Measurements from ENCODE around the gene DLG5.

Gene DLG5

GRCh38 chr10:77892021-77892739, 34.4 kb downstream of the DLG5 start:
- DNase-seq (ENCODE audit: low read depth in 2 of 2), result no peak

DNA sequence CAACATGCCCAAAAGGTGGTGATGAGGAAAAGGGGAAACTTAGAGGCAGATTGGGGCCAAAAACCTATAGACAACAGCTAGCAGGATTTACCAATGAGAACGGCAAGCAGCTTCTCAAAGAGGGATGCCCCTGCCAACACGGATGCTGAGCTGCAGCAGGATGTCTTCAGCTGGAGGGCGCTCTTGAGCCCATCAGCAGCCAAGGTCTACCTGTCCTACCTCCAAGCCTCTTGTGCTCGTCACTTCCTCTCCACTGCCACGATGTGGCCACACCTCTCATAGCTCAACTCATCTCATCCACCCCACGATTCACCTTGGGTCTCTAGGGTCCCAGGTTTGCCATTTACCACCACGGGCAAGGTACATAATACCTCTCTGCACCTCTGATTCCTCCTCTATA, 36.5 kb downstream of the DLG5 start:
- no peak for DNase-seq (ENCODE audit: low read depth in 2 of 2)

DNA sequence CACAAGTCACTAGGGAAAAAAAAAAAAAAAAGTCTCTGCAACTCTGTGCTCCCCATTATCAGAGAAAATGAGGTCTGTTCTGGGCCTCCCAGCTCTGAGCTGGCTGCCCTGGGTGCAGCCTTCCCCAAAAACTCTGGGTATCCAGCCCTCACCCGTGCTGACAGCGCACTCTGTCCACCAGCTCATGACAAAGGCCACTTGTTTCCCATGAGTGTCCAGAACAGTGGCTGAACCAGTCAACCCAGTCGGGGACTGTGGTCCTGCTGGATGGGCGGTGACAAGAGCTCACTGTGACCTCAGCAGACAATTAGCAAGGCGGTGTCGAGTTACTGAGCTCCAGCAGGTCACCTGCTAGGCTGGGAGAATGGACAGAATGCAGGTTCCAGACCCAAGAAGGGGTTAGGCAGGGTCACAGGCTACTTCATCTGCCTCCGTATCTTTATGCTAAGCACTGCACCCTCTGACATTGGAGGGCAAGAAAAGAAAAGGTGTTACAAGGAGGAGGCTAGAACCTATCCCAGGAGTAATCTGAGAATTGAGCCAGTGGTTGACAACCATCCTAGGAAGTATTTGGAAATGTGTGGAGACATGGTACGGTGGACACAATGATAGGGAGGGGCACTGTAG, 37.2 kb downstream of the DLG5 start:
- no peak for DNase-seq (ENCODE audit: low read depth in 2 of 2)

DNA sequence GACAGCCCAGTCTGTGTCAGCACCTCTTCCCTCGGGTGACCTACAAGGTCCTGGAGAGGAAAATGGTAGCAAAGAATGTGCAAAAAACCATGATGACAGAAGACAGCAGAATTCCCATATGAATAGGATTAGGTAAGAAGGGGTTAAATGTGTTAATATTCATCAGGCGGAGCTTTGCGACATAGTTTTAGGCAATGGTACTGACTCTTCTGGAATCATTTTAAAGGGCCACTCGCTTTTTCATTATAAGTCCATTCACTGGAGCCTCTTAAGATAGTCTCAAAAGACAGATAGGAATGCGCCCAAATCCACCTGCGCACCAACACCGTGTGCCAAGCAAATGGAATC, 38.2 kb downstream of the DLG5 start:
- no peak for DNase-seq (ENCODE audit: low read depth in 2 of 2)

DNA sequence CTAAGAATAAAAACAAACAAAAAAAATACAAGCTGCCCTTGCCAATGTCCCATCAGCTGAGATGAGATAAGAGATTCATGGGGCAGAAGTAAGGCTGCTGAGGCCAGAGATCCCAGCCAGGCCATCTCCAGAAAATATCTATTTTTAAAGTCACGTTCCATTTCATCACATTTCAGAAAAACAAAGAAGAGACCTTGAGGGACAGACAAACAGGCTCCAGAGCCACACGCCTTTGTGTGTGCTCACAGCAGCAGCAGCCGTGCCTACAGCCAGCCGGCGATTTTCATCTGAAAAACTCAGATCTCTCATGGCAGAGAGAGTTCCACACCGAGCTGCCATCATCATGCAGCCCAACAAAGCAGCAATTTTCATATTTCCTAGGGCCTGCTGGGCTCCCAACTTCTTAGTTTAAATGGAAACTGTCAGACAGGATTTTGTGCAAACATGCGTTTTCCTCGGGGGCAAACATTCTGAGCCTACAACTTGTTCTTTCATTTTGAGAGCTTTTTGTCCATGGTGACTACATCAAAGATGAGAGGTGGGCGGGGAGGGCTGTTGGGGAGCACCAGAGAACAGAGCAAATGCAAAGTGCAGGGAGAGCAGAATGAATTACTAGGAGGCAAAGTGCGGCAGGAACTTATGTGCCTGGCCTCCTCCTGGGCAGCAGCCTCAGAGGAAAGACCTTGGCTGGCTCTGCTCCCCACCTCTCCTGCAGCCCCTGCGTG, 38.8 kb downstream of the DLG5 start:
- DNase-seq (ENCODE audit: low read depth in 2 of 2), result no peak

DNA sequence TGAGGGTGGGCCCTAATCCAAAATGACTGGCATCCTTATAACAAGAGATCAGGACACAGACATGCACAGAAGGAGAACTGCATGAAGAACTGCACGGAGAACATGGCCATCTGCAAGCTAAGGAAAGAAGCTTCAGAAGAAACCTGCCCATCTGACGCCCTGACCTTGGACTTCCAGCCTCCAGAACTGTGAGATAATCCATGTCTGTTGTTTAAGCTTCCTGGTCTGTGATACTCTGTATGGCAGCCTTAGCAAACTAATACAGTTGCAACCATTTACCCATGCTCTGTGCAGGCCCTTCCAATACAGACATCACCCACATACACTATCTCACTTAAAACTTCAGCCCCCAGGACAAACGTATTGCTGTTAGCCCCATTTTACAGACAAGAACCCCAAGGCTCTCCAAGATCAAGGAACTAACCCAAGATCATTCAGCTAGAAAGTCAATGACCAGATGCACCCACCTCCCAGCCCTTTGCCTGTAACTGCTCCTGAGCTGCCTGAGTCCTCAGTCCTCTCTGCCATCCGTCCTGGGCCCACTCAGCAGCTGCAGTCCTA, 39.7 kb downstream of the DLG5 start:
- DNase-seq (ENCODE audit: low read depth in 2 of 2), result no peak

GRCh38 chr10:77884181-77884580, 42.4 kb downstream of the DLG5 start:
- DNase-seq (ENCODE audit: low read depth in 2 of 2), result no peak

- DNase-seq (ENCODE audit: low read depth in 2 of 2), result no peak
Measured at GRCh38 chr10:77881636-77882035, 44.9 kb downstream of the DLG5 start.

GRCh38 chr10:77881222-77881621, 45.3 kb downstream of the DLG5 start:
- no peak for DNase-seq (ENCODE audit: low read depth in 2 of 2)

DNA sequence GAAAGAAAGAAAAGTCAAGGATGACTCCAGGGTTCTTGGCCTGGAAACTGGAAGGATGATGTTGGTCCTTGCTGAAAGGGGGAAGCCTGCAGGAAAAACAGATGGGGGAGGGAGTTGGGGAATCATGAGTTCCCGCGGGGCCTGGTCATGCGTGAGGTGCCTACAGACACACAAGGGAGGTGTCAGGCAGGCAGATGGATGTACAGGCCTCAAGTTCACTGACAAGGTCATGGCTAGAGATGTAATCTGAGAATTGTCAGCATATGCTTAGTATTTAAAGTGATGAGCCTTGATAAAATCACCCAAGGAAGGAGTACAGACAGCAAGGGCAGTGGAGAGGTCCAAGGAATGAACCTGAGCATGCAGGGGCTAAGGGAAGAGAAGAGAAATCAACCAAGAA, 46.8 kb downstream of the DLG5 start:
- no peak for DNase-seq (ENCODE audit: low read depth in 2 of 2)

- DNase-seq (ENCODE audit: low read depth in 2 of 2), result no peak
Measured at GRCh38 chr10:77879065-77879464, 47.5 kb downstream of the DLG5 start.

DNA sequence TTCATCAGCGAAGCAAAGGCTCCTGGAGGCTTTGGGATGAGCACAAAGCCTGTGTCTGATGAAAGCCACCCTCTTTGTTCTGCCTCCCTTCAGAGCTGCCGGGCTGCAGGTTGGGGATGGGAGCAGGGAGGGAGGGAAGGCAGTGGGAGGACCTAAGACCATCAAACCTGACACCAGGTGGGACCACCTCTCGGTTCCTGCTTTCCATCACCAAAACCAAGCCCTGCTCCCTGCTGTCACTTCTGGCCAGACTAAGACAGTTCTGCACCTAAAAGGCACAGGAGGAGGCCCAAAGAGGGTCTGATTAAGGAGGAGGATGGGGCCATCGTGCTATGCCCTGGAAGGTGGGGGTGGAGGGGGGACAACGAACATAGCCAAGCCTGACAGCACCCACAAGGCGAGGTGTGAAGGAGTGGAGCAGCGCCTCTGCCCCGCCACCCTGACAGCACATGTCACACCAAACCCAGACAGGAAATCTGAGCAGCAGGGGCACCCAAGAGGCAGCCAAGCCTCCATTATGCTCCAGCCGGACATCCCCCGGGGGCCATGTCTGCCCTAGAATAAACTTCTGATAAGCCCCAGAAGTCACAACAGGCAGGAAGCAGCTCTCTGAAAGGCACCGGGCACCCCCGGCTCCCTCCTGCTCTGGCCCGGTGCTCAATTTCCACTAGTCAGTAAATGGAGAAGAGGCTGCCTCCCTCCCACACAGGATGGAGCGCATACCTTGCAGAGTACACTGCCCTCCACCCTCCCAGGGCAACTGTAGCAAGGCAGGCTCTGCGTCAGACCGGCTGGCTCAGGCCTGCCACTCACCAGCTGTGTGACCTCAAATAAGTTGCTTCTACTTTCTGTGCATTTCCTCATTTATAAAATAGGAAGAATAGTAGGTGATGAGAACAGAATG, 48.9 kb downstream of the DLG5 start:
- DNase-seq (ENCODE audit: low read depth in 2 of 2), result peak; percentile 15 to 55

DNA sequence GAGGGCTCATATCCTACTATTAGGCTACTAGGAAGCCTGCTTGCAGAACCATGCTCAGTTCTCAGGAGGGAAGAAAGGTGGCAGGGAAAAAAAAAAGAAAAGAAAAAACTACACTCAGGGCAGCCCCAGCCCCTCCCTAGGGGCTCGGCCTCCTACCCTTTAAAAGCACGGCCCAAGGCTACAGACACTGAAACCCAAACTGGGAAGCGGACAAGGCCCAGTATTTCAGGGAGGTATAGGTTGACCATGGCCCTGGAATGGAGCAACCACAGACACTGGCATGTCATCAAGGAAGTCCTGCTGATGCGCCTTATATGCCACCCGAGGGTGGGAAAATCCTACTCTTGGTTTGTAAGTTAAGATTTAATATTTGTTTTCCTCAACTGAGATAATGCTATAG, 50.8 kb downstream of the DLG5 start:
- no peak for DNase-seq (ENCODE audit: low read depth in 2 of 2)

- DNase-seq (ENCODE audit: low read depth in 2 of 2), result no peak
Measured at GRCh38 chr10:77874872-77875271, 51.7 kb downstream of the DLG5 start.

DNA sequence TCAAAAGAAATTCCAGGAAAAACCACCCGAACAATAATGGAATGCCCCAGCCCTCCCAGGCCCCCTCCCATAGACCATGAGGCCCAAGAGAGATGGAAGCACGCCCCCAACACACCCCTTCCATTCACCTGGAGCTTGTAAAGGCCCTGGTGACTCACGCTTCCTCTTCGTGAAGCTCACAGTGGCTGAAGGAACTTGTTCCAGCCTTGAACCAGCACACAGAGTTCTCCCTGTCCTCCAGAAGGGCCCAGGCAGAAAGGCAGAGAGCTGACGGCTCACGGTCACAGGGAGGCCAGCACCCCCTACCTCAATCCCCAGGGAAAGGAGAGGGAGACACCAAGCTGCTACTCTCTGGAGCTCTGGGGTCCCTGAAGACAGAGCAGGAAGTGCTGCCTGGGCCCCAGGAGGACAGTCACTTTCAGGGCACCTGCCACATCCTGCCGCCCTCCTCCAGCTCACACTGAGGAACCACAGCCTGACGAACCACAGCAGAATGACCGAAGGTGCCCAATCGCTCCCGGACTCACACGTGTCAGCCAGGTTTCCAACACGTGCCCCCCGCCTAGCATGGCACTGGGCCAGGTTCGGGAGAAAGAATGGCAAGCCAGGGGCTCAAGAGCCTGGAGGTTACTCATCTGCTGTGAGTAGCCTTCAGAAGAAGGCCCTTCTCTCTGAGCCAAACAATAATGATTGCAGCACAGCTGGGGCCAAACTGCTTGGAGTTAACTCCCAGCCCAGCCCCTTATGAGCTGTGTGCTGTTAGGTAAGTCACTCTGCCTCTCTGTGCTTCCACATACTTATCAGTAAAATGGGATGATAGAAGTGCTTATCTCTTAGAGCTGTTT, 52.8 kb downstream of the DLG5 start:
- peak; percentile 23 to 32 for DNase-seq (ENCODE audit: low read depth in 2 of 2)

- no peak for DNase-seq (ENCODE audit: low read depth in 2 of 2)
Measured at GRCh38 chr10:77872947-77873535, 53.5 kb downstream of the DLG5 start.

DNA sequence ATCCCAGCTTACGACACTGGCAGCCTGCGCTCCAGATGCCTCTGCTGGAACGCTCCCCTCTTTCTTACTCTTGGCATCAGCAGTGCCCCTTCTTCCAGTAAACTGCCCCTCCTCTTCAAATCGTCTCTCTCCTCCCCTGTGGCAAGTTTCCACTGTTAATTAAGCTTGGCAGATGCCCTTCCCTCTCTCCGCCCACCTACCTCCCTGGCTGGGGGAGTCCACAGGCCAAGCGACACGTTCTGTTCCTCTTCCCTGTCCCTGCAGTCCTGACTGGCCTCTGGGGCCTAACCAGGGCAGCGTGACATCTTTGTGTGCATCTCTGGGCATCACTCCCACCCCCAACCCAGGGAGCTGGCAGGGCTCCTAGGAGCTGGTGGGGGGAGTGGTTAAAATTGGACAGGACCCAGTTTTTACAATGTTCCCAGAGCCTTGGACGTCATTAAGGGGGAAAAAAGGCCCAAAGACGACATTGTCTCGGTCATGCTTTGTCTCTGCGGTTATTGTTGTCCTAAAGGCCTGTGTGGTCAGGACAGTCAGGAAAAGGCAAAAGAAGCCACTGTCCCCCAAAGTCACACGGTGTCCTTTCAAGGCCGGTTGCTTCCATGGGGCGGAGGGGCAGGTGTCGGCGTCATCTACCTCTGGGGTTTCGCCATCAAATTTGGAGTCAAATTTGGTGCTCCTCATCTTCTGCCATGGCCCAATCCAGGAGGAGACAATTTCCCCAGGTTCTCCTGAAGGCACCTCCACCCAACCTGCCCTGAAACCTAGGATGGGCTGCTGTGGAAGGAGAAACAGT, 54.2 kb downstream of the DLG5 start:
- DNase-seq (ENCODE audit: low read depth in 2 of 2), result no peak

- no peak for DNase-seq (ENCODE audit: low read depth in 2 of 2)
Measured at GRCh38 chr10:77869626-77870420, 56.7 kb downstream of the DLG5 start.

DNA sequence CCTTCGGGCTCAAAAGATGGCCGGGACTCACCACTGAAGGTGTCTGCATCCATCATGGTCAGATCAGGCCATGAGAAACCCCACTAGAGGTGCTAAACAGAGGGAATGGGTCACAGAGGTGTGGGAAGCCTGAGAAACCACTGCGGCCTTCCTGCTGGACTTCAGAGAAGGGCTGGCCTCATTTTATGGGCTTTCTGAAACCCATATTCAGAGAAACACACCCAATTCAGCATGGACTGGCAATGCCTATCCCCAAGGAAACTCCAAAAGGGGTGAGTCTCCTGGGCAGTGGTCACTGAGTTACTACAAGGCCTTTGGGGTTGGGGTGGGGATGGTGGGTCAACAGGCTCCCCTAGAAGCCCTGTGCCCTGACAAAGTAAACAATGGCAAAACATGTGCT, 58.0 kb downstream of the DLG5 start:
- no peak for DNase-seq (ENCODE audit: low read depth in 2 of 2)

Measured in stimulated activated CD8-positive, alpha-beta memory T cell treated with anti-CD3 and anti-CD28 coated beads, Interleukin-7, amount 100 ng/mL, for 4 hours (primary cell).